GM21515 (cell line): ENCODE results near the gene NDUFS1.
"Not testable (repeated sequence)": the region's sequence is repeated elsewhere in the genome, so short reads cannot be mapped to it uniquely, and the experiment has no call there.

Experiments used
- ATAC-seq: cut with Tn5 transposase; IDR thresholded peaks from one replicate; pipeline ENCODE4 v1.9.1; 2021; ENCODE audit not compliant: unreplicated experiment

NDUFS1 gene

DNA sequence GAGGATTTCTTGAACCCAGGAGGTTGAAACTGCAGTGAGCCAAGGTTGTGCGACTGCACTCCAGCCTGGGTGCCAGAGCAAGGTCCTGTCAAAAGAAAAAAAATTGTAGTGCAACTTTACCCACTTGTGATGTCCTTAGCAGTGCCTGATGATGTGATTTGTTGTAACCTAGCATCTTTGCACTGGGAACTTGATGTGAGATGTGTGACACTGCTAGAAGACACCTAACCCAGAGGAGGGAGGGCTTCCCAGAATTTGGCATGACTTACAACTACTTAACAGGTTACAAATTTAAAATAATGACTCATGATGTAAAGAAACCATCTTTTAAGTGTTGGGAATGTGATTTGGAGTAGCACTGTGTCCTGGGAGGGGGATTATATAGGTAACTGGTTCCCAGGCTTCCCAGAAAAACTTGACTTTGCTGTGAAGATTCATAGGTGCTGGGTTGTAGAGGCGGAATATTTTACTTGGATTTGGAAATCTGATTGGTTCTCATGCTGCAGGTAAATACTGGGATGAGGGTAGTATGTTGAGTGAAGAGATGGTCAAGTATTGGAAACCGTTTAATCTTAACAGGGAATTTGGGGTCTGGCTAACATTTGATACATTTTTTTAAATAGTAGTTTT lies 4.1 kb upstream of the NDUFS1 start:
- ATAC-seq = no peak

DNA sequence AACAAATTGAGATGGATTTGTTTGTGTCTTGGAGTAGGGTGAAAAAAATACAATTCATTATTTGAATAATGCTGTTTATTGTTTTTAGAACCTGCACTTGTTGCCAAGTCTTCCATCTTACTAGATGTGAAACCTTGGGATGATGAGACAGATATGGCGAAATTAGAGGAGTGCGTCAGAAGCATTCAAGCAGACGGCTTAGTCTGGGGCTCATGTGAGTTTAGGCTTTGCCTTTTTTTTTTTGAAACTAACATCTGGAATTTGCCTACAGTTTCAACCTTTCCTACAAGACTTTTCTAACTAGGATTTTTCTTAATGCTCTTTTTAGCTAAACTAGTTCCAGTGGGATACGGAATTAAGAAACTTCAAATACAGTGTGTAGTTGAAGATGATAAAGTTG lies 3.2 kb upstream of the NDUFS1 start:
- not testable (repeated sequence) for ATAC-seq

DNA sequence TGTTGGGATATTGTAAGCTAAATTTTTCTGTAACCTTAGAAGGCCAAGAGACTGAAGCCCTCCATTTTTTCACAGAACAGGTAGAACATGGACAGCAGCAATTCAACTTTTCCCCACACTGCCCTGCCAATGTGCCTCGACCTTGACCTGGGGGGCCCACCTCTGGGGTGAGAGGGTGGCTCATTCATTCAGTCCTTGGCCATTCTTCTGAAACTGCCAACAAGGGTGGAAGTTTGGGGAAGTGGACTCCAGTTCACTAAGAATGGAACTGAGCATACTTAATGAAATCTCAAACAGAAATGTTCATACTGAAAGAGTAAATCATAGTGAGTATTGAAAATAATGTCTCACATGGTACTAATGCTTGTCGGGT lies 1.5 kb upstream of the NDUFS1 start:
- ATAC-seq = no peak

DNA sequence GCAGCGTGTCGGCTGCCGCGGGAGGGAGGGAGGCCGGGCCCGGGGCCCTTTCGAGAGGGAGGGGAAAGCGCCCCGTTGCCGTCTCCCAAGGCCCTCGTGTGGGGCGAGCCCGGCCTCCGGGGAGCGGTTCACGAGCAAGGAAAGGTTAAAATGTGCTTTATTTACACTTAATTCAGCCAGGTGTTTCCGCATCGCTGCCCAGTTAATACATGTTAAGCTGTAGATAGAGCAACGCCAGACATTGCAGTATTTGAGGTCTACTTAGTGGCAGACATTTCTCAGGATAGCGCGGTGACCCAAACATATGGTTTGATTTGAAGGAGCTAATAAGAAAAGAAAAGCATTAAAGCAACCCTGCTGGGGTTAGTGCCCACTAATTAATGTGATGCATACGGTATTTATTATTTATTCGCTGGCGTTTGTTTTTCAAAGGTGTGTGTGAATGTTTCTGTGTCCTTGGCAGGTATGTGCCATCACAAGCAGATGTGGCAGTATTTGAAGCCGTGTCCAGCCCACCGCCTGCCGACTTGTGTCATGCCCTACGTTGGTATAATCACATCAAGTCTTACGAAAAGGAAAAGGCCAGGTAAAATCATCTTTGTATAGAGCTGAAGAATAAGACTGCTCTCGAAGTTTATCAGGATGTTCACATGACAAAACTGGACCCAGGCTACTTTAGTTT lies 1.0 kb upstream of the NDUFS1 start:
- ATAC-seq = peak; percentile 55

DNA sequence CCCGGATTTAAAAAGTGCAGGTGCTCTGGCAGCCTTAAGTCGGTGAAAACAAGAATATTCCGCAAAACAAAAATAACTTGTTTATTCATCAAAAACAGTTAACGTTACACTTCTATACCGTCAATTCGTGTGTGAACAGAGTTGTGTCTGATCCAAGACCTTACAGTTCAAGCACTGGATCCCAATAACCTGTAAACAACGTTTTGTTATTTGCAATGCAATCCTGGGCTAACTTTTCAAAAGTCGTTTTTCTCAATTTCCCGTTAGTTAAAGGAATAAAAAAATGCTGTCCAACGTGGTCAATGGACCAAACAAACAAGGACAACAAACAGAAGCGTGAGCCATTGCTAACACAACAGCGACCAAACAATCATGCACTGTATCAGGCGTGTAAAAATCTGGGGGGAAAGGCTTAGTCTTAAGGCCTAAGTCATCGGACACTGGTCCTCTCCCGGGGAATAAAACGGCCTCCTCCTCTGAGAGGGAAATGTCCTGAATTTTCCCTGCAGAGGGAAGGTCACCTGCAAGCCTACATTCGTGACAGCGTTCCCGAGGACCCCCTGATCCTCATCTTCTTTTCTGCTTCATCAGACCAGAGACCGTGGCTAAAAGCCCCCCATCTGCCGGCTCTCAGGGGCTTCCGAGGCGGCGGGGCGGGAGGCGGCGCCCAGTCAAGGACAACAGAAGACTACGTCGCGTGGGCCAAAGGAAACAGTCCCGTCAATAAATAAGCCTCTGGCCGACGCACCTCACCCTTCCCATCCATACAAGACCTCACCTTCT lies 490 bp downstream of the NDUFS1 start:
- ATAC-seq = peak; percentile 11

DNA sequence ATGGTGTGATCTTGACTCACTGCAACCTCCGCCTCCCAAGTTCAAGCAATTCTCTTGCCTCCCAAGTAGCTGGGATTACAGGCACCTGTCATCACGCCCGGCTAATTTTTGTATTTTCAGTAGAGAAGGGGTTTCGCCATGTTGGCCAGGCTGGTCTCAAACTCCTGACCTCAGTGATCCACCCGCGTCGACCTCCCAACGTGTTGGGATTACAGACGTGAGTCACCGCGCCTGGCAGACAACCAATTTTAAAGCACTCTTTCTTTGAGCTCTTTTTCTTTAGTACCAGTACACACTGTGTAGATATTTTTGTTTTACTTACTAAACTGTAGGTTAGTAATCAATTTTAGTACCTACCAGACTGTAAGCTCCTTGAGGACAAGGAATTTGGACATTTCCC lies 2.2 kb downstream of the NDUFS1 start:
- ATAC-seq = not testable (repeated sequence)

DNA sequence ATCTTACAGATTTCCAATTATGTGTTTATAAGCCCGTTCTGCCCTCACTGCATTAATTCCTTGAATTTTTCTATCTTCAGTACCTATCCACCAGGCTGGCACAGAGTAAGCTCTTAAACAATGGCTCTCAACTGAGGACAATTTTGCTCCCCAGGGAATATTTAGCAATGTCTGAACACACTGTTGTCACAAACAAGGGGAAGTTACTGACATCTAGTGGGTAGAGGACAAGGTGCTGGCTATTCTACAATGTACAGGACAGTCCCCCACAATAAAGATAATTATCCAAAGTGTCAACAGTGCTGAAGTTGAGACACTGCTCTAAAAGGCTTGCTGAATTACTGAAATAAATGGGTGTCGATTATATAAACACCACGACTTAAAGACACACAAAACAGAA lies 5.0 kb downstream of the NDUFS1 start:
- ATAC-seq = no peak

DNA sequence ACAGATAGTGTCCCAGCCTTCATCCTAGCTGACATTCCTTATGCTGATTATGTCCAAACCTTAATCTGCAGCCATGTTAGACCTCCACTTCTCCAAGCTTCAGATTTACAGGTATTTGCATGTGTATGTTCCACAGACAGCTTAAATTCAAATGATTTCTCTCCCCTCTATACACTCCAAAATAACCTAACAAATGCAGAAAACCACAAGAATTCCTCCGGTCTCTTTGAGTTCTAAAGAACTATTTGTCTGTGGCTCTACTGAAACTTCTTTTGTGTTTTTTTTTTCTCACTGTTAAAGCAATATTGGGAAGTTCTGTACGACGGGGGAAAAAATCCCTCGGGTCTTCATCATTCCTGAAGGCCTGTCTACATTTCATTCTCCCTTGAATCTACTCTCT lies 8.6 kb downstream of the NDUFS1 start:
- no peak for ATAC-seq

DNA sequence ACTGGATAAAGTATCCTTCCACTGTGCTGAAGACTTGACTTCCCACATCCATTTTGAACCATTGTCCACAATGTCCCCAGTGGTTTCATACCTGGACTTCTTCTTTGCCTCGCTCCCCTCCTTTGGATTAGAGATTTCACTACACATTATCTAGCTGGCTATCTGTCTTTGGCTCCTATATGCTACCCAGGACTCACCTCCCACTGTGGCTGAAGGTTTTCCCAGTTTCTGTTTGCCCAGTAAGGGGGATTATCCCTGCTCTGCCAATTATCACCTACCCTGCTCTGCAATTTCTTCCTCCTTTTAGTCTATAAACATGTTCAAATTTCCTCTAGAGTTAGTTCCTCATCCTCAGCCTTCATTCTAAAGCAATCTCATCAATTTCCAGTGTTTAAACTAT lies 9.1 kb downstream of the NDUFS1 start:
- no peak for ATAC-seq

DNA sequence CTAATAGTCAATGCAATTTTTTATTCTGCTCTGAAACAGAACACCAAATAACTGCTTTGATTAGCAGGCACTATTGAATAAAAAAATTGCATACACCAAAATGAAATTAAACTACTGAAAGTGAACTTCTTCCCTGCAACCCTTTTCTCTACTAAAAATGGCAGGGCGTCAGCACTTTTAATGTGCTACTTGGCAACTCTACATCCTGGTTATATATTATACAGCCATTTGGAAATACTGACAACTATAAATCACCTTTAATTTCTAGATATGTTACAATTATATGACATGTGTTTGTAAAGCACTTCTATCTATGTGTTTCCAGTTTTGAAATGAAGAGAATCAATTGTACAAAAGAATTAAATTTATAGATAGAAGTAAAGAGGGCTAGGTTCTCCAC lies 9.9 kb downstream of the NDUFS1 start:
- ATAC-seq = no peak

DNA sequence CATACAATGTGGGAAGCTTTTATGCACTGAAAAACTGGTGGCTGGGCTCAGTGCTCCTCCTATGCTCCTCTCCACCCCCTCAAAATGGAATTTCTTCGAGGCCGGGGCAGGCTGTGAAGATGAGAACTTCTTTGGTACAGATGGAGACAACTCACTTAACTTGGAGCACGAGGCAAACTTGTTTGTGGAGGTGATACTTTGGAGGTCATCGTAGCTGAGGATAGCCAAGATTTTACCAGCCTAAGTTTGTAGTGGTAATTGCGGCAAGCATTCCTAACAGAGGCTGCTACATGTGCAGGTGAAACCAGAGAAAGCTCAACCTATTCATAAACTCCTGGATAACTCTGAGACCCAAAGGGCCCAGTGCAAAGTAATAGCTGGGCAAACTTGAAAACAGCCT lies 13.6 kb downstream of the NDUFS1 start:
- ATAC-seq = no peak

DNA sequence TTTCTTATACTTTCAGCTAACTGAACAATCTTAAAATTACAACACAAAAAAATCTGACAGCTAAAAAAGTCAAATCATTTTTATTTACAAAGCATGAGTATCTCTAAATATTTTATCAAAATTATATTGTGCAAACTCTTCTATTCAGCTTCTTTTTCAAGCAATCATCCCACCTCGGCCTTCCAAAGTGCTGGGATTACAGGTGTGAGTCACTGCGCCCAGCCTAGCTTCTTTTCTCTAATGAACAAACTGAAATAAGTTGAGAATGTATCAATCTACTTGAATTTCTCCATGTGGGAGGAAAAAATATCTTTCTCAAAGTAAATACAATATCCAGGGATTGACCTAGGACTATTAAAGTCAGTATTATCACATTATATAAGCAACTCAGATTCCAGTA lies 14.9 kb downstream of the NDUFS1 start:
- ATAC-seq = no peak

DNA sequence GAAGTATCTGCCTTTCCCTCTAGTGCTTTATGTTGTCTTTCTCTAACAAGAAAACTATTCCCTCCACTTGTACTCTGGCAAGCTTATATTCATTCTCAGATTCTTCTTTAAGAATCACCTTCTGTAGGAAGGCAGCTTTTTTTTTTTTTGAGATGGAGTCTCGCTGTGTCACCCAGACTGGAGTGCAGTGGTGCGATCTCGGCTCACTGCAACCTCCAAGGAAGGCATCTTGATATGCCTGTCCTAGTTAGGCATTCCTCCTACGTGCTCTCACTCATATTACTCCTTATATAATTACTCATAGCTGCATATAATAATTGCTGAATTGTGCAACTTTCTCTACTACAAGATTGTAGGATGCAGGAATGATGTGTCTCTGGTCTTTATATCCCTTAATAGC lies 15.8 kb downstream of the NDUFS1 start:
- no peak for ATAC-seq

DNA sequence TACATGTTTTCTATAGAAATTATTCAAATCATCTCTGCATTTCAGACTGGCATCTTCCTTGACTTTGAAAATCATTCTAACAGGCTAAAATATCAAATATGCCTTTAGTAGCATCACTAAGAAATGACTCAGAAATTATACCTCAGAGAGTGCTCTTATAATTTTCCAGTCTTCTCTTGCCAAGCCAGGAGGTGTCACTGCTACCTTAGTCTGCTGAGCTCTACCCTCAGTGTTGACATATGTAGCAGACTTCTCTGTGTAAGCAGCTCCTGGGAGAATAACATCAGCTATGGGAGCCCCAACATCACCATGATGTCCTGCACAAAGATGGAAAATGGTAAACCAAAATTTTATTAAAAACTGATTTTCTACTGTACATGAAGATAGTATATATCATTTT lies 31.6 kb downstream of the NDUFS1 start:
- no peak for ATAC-seq

DNA sequence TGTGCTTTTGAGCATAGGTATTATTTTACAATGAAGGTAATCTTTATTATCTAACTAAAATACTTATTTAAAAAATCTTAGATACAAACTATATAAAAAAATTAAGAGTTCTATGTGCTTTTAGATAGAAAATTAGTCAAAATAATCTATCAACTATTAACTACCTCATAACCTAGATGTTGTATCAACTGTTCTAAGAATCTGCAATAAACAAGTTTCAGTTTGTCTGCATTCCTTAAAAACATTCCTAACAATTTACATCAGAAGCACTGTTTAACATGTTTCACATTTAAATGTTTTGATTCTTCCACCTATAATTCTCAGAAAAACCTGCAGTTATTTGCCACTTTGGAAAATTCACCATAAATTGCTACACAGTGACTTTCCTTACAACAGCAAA lies 33.3 kb downstream of the NDUFS1 start:
- no peak for ATAC-seq

DNA sequence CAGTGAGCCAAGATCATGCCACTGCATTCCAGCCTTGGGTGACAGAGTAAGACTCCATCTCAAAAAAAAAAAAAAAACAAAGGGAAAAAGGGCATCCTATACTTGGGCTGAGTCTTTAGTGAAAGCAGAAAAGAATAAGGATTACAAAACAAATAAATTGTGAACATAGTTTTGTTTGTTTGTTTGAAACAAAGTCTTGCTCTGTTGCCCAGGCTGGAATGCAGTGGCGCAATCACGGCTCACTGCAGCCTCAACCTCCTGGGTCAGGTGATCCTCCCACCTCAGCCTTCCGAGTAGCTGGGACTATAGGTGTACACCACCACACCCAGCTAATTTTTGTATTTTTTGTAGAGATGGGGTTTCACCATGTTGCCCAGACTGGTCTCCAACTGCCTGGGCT lies 36.7 kb downstream of the NDUFS1 start:
- not testable (repeated sequence) for ATAC-seq

DNA sequence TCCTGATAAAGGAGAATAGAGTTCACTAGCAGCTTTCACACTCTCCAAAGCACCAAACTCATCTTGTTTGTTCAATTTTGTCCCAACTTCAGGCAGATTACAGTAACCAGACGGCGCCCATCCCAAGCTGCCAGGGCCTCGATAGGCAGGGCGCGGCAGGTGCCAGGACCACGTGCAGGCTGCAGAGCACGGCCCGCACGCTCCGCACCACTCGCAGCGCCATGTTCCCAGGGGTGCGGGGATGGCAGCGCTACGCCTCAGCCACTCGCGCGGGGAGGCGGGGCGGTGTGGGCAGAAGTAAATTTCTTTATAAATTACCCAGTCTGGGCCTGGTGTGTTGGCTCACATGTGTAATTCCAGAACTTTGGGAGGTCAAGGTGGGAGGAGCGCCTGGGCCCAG lies 43.0 kb downstream of the NDUFS1 start:
- no peak for ATAC-seq

DNA sequence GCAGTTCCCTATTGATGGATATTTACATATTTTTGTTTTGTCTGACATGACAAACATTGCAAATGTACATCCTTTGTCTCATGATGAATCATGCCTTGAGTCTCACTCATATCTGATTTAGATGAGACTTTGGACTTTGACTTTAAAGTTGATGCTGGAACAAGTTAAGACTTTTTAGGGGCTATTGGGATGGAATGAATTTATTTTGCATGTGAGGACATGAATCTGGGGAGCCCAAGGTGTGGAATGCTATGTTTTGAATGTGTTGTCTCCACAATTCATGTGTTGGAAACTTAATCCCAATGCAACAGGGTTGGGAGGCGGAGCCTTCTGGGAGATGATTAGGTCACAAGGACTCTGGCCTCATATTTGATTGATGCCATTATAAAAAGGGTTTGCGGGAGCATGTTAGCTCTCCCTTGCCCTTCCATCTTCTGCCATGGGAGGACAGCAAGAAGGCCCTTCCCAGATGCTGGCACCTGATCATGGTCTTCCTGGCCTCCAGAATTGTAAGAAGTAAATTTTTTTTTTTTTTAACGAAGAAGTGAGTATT lies 44.1 kb downstream of the NDUFS1 start:
- no peak for ATAC-seq

DNA sequence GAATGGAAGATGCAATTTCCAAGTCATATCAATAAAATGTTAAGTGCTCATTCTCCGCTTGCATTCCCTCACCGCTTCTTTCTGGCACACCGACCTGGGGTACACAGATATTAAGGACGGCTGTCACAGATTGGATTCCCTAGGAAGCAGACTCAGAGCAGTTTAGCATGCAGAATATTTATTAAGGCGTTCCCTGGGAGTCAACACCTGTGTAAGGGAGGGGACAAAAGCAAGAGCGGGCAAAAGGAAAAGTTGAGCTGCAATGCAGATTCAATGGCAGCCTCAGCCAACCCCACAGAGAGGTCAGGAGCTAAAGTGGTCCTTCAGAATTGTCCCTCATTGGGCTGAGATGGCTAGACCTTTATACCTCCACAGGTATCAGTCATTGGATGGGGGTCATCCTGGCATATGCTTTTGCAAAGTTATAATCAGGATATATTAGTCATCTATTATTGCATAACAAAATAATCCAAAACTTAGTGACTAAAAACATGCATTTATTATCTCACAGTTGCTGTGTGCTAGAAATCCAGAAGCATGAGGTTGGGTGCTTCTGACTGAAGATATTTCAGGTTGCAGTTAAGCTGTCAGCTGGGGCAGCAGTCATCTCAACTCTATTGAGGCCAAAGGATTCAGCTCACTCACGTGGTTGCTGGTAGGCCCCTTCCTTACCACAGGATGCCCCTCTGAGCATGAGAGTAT lies 46.2 kb downstream of the NDUFS1 start:
- ATAC-seq = no peak

DNA sequence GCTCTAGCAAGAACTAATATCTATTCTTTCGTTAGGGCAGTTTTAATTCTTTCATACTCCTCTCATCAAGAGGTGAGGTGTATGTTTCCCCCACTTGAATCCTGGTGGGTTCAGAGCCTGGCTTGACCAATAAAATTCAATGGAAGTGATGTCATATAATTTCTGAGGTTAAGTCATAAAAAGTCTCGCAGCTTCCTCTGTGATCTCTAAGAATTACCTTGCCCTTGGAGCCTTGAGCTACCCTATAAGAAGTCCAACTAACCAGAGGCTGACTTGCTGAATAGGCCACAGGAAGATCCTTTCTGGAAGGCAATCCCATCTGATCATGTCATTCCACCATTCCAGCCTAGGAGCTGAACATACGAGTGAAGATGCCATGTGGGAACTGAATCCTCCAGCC lies 47.1 kb downstream of the NDUFS1 start:
- ATAC-seq = no peak

DNA sequence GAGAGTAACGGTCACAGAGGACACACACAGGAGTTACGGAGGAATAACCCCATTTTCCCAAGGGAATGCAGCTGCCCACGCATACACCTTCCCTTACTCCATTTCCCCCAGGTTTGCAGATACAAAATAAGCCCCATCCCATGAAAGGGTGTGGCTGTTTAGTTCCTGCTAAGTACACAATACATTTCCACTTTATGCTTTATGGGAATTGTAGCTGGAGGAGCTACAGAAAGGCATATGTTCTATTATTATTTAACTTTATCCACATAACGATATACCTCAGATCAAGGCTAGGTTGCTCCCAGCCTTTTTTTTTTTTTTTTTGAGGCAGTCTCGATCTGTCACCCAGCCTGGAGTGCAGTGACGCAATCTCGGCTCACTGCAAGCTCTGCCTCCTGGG lies 50.5 kb downstream of the NDUFS1 start:
- ATAC-seq = no peak
